Prostate gland (tissue), 2 donors: ENCODE data around the gene MMD2. TPM values are rescaled to one million over a fixed set of nuclear protein-coding genes. Genes with fewer than 3 reads are reported as not detected.

ENCODE experiments used
- DNase-seq: peaks from one replicate; pipeline ENCODE4 v3.0.0-alpha.2; 2019; ENCODE audit warnings: low spot score
- H3K27ac ChIP-seq, 2 donors: fragments of 200-600 bp; sonication (generic); 2 replicates each; pipeline ENCODE4 v1.5.1; 2017 to 2019
- H3K27me3 ChIP-seq: fragments of 200-600 bp; sonication (generic); replicated peaks from 2 replicates; pipeline ENCODE4 v1.5.1; 2019; ENCODE audit not compliant: insufficient read depth
- H3K36me3 ChIP-seq, 2 donors: fragments of 200-600 bp; sonication (generic); 1 replicate in 1 of 2; 2 replicates in 1 of 2; pipeline versions ENCODE4 v1.5.1 to v1.8.1; 2017 to 2019
- H3K4me1 ChIP-seq: fragments of 200-600 bp; sonication (generic); replicated peaks from 2 replicates; pipeline ENCODE4 v1.5.1; 2019
- H3K4me3 ChIP-seq, 2 donors: fragments of 200-600 bp; sonication (generic); 2 replicates each; pipeline ENCODE4 v1.5.1; 2017 to 2019
- H3K9me3 ChIP-seq: fragments of 200-600 bp; sonication (generic); 2 replicates; pipeline ENCODE4 v1.5.1; 2017
- POLR2A ChIP-seq: fragments of 450-650 bp; IDR thresholded peaks from one replicate; pipeline ENCODE4 v1.6.1; 2016; ENCODE audit warnings: antibody characterized with exemption, mild to moderate bottlenecking
- POLR2AphosphoS5 ChIP-seq: sonication (generic); formaldehyde crosslinking; IDR thresholded peaks from one replicate; pipeline ENCODE4 v1.6.1; 2017; ENCODE audit warnings: antibody characterized with exemption
- WGBS: methylation state at CpG from one replicate; pipeline ENCODE4 v1.1.5; 2018; 5-methylcytosine and 5-hydroxymethylcytosine counted together
- intact Hi-C: fragments of 100-400 bp; cut with DNase I; formaldehyde crosslinking; loops from one replicate; pipeline ENCODE4 v1.14.2; 2022
- total RNA-seq, 2 donors: library from RNA; depleted of rRNA; stranded (reverse); fragments of >200 nt; gene quantifications; one replicate each; pipeline ENCODE4 v1.1.0, GENCODE V29; 2016
- TF ChIP-seq, protein P1 (sequence below), 4 experiments: fragments of 200-600 bp in 2 of 4; fragments of 450-650 bp in 2 of 4; sonication (generic) in 2 of 4; IDR thresholded peaks; 1 replicate in 3 of 4; 2 replicates in 1 of 4; pipeline ENCODE4 v1.5.1; 2016 to 2019; ENCODE audit warnings: antibody characterized with exemption in 4 of 4, mild to moderate bottlenecking in 2 of 4, moderate library complexity in 2 of 4

Gene MMD2
- total RNA-seq, 2 donors from 2014 or later, result 14.7 TPM; not detected in 1

DNA sequence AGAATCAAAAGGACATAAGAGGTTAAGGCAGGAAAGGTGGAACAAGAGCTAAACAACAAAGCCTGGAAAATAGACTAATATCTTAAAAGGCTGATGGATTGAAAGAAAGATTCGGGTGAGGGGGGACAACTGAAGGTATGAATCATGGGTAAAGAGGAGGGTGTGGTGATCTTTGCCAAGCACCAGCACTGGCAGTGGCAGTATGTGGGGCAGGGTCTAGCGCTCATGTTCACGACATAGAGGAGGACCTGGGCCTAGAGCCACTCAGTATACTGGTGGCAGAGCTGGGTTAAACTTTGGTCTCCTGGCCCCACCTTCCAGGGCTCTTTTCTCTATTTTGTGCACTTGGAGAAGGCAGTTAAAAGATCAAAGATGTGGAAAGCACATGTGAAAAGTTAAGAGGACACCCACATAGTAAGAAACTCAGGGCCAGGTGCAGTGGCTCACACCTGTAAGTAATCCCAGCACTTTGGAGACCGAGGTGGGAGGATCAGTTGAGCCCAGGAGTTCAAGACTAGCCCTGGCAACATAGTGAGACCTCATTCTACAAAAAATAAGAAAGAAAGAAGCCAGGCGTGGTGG, 40.5 kb upstream of the MMD2 start:
- intact Hi-C loops, result no loop called here
- TF ChIP-seq, protein P1, sequence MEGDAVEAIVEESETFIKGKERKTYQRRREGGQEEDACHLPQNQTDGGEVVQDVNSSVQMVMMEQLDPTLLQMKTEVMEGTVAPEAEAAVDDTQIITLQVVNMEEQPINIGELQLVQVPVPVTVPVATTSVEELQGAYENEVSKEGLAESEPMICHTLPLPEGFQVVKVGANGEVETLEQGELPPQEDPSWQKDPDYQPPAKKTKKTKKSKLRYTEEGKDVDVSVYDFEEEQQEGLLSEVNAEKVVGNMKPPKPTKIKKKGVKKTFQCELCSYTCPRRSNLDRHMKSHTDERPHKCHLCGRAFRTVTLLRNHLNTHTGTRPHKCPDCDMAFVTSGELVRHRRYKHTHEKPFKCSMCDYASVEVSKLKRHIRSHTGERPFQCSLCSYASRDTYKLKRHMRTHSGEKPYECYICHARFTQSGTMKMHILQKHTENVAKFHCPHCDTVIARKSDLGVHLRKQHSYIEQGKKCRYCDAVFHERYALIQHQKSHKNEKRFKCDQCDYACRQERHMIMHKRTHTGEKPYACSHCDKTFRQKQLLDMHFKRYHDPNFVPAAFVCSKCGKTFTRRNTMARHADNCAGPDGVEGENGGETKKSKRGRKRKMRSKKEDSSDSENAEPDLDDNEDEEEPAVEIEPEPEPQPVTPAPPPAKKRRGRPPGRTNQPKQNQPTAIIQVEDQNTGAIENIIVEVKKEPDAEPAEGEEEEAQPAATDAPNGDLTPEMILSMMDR (IDR thresholded peaks at IDR 0.05), result no peak
- TF ChIP-seq POLR2A (no peak), POLR2AphosphoS5 (no peak)
- no peaks in the 10 kb centered on the region for H3K9me3 ChIP-seq
- H3K4me1 ChIP-seq, result no peaks in the 10 kb centered on the region
- H3K27me3 ChIP-seq, result no peaks in the 10 kb centered on the region
- no peak for DNase-seq
- no peak overlapping the region for H3K27ac ChIP-seq
- 85% methylated on average over 5 of the region's 5 CpGs for WGBS
- no peak overlapping the region for H3K4me3 ChIP-seq
- peaks cover 0 to 2% of the 10 kb centered on the region in 2 donors for H3K36me3 ChIP-seq

DNA sequence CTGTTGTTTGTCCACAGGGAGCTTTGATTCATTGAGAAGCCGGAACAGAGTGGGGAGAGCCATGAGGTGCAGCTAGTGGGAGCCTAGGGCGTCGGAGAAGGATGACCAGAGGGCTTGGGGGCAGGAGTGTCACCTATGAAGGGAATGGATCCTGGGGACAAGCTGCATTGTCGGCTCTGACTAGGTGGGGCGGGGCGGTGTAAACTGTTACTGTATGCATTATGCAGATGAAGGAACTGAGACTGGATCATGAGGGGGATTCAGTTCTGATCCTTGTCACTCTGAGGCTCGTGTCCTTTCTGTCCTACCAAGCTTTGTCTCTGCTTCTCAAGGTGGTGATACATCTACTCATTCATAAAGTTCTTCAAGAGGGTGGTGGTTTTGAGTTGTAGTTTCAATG, 39.9 kb upstream of the MMD2 start:
- Histone ChIP-seq H3K27ac (no peak overlapping the region), H3K4me1 (no peaks in the 10 kb centered on the region), H3K36me3 (peaks cover 0 to 2% of the 10 kb centered on the region in 2 donors), H3K4me3 (no peak overlapping the region), H3K27me3 (no peaks in the 10 kb centered on the region), H3K9me3 (no peaks in the 10 kb centered on the region)
- TF ChIP-seq, protein P1 (IDR thresholded peaks at IDR 0.05), result no peak
- no peak for TF ChIP-seq POLR2A
- TF ChIP-seq POLR2AphosphoS5, result no peak
- 91% methylated on average over 7 of the region's 7 CpGs for WGBS
- intact Hi-C loops, result no loop called here
- DNase-seq, result no peak

DNA sequence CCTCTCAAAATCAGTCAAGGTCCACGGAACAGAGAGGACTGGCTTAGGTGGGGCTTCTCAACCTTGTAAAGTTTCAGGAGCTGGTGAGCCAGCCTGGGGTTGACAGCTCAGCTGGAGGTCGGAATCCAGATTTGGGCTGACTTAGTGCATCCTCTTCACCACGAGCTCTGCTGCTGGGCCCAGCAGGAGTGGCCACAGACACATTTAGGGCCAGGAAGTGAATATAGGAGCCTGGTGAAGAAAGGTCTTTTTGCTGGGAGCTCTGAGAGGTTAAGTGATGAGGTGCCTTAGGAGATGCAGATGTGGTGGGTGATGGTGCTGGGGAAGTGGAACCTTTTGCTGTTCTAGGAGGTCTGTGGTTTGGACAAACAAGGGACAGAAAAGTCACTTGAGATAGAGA, 39.3 kb upstream of the MMD2 start:
- no peaks in the 10 kb centered on the region for H3K9me3 ChIP-seq
- intact Hi-C loops, result no loop called here
- H3K27ac ChIP-seq, result no peak overlapping the region
- TF ChIP-seq, protein P1 (IDR thresholded peaks at IDR 0.05), result no peak
- TF ChIP-seq POLR2A (no peak), POLR2AphosphoS5 (no peak)
- H3K36me3 ChIP-seq, result peaks cover 0 to 2% of the 10 kb centered on the region in 2 donors
- WGBS, result 72% methylated on average over 3 of the region's 3 CpGs
- H3K4me1 ChIP-seq, result no peaks in the 10 kb centered on the region
- H3K4me3 ChIP-seq, result no peak overlapping the region
- DNase-seq, result no peak
- H3K27me3 ChIP-seq, result no peaks in the 10 kb centered on the region

DNA sequence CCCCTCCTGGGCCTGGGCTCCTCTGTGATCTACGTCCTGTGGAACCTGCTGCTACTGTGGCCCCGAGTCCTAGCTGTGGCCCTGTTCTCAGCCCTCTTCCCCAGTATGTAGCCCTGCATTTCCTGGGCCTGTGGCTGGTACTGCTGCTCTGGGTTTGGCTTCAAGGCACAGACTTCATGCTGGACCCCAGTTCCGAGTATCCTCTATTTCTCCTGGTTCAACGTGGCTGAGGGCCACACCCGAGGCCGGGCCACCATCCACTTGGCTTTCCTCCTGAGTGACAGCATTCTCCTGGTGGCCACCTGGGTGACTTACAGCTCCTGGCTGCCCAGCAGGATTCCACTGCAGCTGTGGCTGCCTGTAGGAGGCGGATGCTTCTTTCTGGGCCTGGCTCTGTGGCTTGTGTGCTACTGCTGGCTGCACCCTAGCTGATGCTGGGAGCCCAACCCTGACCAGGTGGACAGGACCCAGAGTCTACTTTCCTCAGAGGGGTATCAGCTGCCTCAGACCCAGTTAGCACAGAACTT, 37.8 kb upstream of the MMD2 start:
- WGBS, result 91% methylated on average over 7 of the region's 7 CpGs
- H3K27me3 ChIP-seq, result no peaks in the 10 kb centered on the region
- no peak overlapping the region for H3K4me3 ChIP-seq
- DNase-seq, result no peak
- no peaks in the 10 kb centered on the region for H3K4me1 ChIP-seq
- TF ChIP-seq POLR2AphosphoS5 (no peak), POLR2A (no peak)
- TF ChIP-seq, protein P1 (IDR thresholded peaks at IDR 0.05), result no peak
- H3K27ac ChIP-seq, result no peak overlapping the region
- peaks cover 0 to 2% of the 10 kb centered on the region in 2 donors for H3K36me3 ChIP-seq
- intact Hi-C loops, result no loop called here
- H3K9me3 ChIP-seq, result no peaks in the 10 kb centered on the region

DNA sequence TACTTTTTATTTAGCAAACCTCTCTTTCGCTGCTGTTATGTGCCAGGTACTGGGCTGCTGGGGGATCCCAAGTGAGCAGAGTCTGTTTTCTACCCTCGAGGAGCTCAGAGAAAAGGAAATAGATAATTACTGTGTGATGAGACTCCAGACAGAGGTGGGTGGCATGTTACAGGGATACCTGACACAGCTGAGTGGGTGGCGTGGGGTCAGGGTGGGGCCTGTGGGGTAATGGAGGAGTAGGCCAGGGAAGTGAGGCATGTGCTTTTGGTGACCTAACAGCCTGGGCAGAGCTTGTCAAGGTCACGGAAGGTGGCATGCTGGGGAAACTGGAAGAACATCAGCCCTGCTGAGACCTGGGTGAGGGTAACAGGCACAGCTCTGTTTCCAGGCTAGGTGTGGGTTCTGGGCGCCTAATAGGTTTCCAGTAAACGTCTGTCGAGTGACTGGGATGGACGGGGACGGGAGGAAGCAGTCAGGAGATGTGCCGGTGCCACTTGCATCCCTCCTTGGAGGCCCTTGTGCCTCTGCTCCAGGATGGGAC, 36.5 kb upstream of the MMD2 start:
- Histone ChIP-seq H3K27me3 (no peaks in the 10 kb centered on the region), H3K4me1 (no peaks in the 10 kb centered on the region), H3K27ac (no peak overlapping the region), H3K9me3 (no peaks in the 10 kb centered on the region), H3K4me3 (no peak overlapping the region), H3K36me3 (peaks cover 0 to 2% of the 10 kb centered on the region in 2 donors)
- TF ChIP-seq, protein P1 (IDR thresholded peaks at IDR 0.05), result no peak
- TF ChIP-seq POLR2A (no peak), POLR2AphosphoS5 (no peak)
- no peak for DNase-seq
- 92% methylated on average over 10 of the region's 10 CpGs for WGBS
- intact Hi-C loops, result no loop called here
